Measurements from ENCODE around the gene HEBP2. TPM values are rescaled to one million over a fixed set of nuclear protein-coding genes. Genes with fewer than 3 reads are reported as not detected.
"Not testable (repeated sequence)": the region's sequence is repeated elsewhere in the genome, so short reads cannot be mapped to it uniquely, and the experiment has no call there.

The HEBP2 gene
- 100 to 1,000 TPM; 120 to 243 (median 185) TPM for total RNA-seq

- Histone ChIP-seq H3K36me3 (peaks cover 0 to 32% (median 16%) of the 10 kb centered on the region in 3 donors), H3K27me3 (no peaks in the 10 kb centered on the region), H3K4me3 (peak within 1 kb of the TSS; percentile 70 to 92 (median 89)), H3K9me3 (no peaks in the 10 kb centered on the region), H3K4me1 (peaks cover 0 to 12% (median 3%) of the 10 kb centered on the region in 4 donors), H3K27ac (peak within 1 kb of the TSS; percentile 95 to 98 (median 96))
- peak; percentile 88 to 91 for DNase-seq (ENCODE audit: low spot score in 2 of 2)
- TF ChIP-seq POLR2A (IDR thresholded peaks at IDR 0.05) (peak; percentile 74 to 83), EP300 (IDR thresholded peaks at IDR 0.05) (peak in 1 of 2 donors; percentile 82), CTCF (IDR thresholded peaks at IDR 0.05) (peak; percentile 53 to 86 (median 77))
- WGBS, 2 donors = 1% methylated on average over 56 to 89 of the region's 92 CpGs
These were observed at the start of gene HEBP2 for GRCh38 chr6:138403801-138404665. Gene HEBP2, plus strand, starts transcription at chr6:138404223. Its CDS starts 273 bp downstream, at chr6:138404496.

GRCh38 chr6:138357928-138358327 is 46.1 kb upstream of the HEBP2 start:
- no peaks in the 10 kb centered on the region for H3K9me3 ChIP-seq
- no peaks in the 10 kb centered on the region for H3K27me3 ChIP-seq
- H3K4me3 ChIP-seq = no peak overlapping the region
- TF ChIP-seq CTCF (IDR thresholded peaks at IDR 0.05) (no peak), EP300 (IDR thresholded peaks at IDR 0.05) (no peak), POLR2A (IDR thresholded peaks at IDR 0.05) (no peak)
- no peak overlapping the region for H3K27ac ChIP-seq
- no peaks in the 10 kb centered on the region for H3K36me3 ChIP-seq
- WGBS, 2 donors = 86 to 88% methylated on average over 1 of the region's 1 CpG
- DNase-seq (ENCODE audit: low spot score in 2 of 2) = no peak
- H3K4me1 ChIP-seq = no peaks in the 10 kb centered on the region

- not testable (repeated sequence) for H3K27me3 ChIP-seq
These were observed 35.3 kb upstream of the HEBP2 start for GRCh38 chr6:138368684-138369083.

GRCh38 chr6:138370631-138371451 is 33.2 kb upstream of the HEBP2 start:
- H3K9me3 ChIP-seq = peaks cover 0 to 7% (median 0%) of the 10 kb centered on the region in 4 donors
- no peaks in the 10 kb centered on the region for H3K36me3 ChIP-seq
- H3K27ac ChIP-seq = no peak overlapping the region
- WGBS, 2 donors = 81% methylated on average over 9 of the region's 9 CpGs
- no peaks in the 10 kb centered on the region for H3K27me3 ChIP-seq
- DNase-seq (ENCODE audit: low spot score in 2 of 2) = no peak
- TF ChIP-seq POLR2A (IDR thresholded peaks at IDR 0.05) (no peak), EP300 (IDR thresholded peaks at IDR 0.05) (no peak), CTCF (IDR thresholded peaks at IDR 0.05) (no peak)
- no peak overlapping the region for H3K4me3 ChIP-seq
- no peaks in the 10 kb centered on the region for H3K4me1 ChIP-seq

More at GRCh38 chr6:138368684-138369083, 35.3 kb upstream of the HEBP2 start:
- 93% methylated on average over 8 of the region's 8 CpGs for WGBS, 2 donors
- not testable (repeated sequence) for H3K9me3 ChIP-seq; H3K4me3 ChIP-seq; H3K36me3 ChIP-seq; H3K27ac ChIP-seq; DNase-seq (ENCODE audit: low spot score in 2 of 2); H3K4me1 ChIP-seq

- DNase-seq (ENCODE audit: low spot score in 2 of 2) = no peak
- H3K4me1 ChIP-seq = no peaks in the 10 kb centered on the region
- peaks cover 0 to 7% (median 0%) of the 10 kb centered on the region in 4 donors for H3K9me3 ChIP-seq
- H3K27me3 ChIP-seq = no peaks in the 10 kb centered on the region
- no peak for TF ChIP-seq POLR2A (IDR thresholded peaks at IDR 0.05)
- TF ChIP-seq CTCF (IDR thresholded peaks at IDR 0.05) = no peak
- no peak for TF ChIP-seq EP300 (IDR thresholded peaks at IDR 0.05)
- H3K27ac ChIP-seq = no peak overlapping the region
- H3K4me3 ChIP-seq = no peak overlapping the region
- WGBS, 2 donors = 58 to 71% methylated on average over 3 of the region's 3 CpGs
- H3K36me3 ChIP-seq = no peaks in the 10 kb centered on the region
These were observed 32.6 kb upstream of the HEBP2 start for GRCh38 chr6:138371452-138371711.

All from tibial nerve (tissue), 4 donors.